NCI-H2081 treated with DMSO at 0.1 percent for 48 hours (cell line): ENCODE data around the gene CCR9.
A peak's percentile ranks its signal among the peaks of the same experiment; 100 is the strongest.
"Not testable (repeated sequence)": the region's sequence is repeated elsewhere in the genome, so short reads cannot be mapped to it uniquely, and the experiment has no call there.

Experiments
- DNase-seq: peaks from one replicate; lab custom pipeline; 2025; lab: John Stamatoyannopoulos, UW

The CCR9 gene

DNA sequence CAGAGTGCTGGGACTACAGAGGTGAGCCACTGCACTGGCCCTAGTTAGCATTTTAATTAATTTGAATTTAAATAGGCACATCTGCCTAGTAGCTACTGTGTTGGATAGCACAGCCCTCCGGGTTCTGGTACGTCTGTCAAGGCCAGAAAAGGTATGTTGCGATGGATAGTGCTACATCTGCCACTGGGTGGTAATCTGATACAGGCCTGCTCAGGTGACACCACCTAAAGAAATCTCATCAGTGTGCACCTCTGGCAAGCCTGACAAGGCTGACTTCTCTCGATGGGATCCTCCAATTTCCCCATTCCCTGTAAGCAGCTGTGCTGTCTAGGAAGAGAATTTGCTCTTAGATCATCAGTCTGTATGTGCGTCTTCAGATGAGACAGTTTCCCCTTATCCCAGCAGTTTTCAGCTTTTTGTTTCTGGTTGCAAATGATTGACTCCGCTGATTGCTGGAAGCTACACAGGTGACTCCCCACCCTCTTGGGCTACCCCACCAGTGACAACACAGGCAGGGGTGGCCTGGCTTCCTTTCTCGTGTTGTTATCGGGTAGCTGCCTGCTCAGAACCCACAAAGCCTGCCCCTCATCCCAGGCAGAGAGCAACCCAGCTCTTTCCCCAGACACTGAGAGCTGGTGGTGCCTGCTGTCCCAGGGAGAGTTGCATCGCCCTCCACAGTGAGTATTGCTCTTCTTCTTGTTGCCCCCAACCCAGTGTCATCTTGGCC lies at the start of gene CCR9:
Gene CCR9, plus strand, starts transcription at position 565 of the 727 bp plus-strand sequence. CDS start 8,391 bp downstream, outside the sequence.
- no peak for DNase-seq

GRCh38 chr3:45838466-45838865 lies 47.9 kb upstream of the CCR9 start:
- DNase-seq: no peak

DNA sequence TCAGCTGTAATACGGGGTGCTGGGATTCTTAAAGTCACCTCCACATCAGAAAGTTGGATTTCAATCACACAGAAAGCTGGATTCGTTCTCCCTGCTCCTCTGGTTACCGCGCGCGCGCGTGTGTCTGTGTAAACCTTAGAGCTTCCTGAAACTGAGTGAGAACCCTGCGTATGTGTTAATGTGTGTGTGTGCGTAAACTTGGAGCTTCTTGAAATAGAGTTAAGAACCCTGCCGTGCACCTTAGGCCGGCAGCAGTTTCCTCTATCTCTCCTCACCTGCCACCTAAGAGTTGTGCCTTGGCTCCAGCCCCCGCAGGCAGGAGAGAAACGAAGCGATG lies 45.0 kb upstream of the CCR9 start:
- DNase-seq: no peak

DNA sequence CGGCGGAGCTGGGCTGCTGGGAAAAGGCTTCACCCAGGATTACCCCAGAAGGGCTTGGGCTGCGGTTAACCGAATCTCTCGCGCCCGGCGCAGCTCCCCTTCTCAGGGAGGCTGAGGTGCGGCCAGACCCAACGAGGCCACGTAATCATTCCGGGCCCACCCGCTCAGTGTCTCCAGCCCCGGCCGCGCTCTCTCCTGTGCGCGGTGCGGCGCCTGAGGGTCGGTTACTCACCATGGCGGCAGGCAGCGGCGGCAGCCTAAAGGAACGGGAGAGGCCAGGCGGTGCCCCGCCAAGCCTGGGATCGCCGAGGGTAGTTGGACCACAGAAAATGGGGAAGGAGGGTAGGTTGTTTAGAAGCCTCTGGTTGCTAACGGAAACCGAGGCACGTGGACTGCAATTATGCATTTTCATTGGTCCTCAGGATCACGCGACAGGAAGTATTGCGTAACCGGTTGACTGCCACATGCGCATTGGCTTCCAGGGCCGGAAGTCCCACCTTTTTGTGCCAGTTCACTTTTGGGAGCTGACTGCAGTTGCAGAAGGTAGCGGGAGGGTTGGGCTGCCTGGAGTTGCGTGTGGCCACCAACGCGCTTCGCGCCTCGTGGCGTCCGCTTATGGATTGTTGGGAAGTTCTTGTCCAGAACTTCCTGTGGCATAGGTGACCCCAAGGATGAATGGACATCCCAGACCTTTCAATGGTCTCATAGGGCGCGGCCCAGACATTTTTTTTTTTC lies 44.4 kb upstream of the CCR9 start, which contains the start of gene LZTFL1:
Gene LZTFL1, minus strand, starts transcription at position 363 of the 735 bp plus-strand sequence. Its CDS starts 128 bp downstream, at position 235.
- DNase-seq: peak; percentile 29

DNA sequence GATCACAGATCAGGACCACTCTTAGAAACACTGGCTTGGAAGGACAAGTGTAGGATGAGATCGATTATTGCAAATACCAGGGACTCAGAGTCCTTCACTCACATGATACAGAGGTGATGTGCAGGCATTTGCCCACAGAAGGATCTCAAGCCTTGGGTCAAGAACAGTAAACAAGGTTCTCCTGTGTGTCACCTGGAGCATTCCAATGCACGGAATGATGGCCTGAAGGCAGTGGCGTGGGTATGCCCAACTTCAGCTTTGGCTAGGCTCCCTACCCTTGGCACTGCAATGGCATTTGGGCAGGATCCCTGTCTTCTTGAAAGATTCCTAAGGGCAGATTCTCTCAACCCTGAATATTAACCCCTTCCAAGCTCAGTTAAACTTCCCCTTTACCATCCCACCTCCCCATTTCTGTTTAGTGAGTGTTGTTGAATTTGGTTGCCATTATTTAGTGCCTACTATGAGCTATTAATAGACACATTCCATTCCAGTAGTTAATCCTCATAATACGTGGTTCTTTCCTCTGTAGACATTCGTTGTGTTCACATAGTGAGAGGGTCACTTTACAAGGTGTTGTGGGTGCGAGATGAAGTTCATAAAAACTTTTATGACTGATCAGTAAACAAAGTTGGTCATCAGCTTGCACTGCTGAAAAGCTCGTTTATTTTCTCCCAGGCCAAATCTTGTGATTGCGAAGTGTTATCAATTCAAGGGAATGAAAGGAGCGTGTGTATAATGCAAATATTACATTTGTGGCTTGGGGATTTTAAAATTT lies 43.3 kb upstream of the CCR9 start:
- DNase-seq: no peak

- DNase-seq: no peak
These were observed 41.7 kb upstream of the CCR9 start for GRCh38 chr3:45844616-45845015.

DNA sequence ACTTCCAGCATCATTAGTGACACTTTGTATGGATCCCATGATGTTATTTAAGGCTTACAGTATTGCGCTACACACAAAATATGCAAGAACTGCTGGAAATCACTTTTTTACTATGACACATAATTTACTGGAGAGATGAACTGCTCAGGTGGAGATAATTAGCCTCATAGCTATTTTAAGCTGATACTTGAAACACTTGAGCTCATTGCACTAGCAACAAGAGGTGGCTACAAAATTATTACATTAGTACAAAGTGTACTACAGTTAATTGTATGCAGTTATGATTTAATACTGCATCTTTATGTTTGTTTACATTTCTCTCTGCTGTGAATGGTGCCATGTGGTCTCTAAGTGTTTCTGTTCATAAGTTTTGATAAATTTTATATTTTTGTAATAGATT lies 38.0 kb upstream of the CCR9 start:
- DNase-seq: no peak

- DNase-seq: no peak
These were observed 33.5 kb upstream of the CCR9 start for GRCh38 chr3:45852828-45853227.

DNA sequence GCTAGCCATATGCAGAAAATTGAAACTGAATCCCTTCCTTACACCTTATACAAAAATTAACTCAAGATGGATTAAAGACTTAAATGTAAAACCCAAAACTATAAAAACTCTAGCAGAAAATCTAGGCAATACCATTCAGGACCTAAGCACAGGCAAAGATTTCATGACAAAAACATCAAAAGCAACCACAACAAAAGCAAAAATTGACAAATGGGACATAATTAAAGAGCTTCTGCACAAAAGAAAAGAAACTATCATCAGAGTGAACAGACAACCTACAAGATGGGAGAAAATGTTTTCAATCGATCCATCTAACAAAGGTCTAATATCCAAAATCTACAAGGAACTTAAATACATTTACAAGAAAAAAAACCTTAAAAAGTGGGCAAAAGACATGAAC lies 30.0 kb upstream of the CCR9 start:
- not testable (repeated sequence) for DNase-seq

DNA sequence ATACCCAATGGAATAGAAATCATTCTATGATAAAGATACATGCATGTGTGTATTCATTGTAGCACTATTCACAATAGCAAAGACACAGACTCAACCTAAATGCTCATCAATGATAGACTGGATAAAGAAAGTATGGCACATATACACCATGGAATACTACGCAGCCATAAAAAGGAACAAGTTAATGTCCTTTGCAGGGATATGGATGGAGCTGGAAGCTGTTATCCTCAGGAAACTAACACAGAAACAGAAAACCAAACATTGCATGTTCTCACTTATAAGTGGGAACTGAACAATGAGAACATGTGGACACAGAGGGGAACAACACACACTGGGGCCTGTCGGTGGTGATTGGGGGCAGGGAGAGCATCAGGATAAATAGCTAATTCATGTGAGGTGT lies 29.3 kb upstream of the CCR9 start:
- DNase-seq: not testable (repeated sequence)

- DNase-seq: no peak
These were observed 27.4 kb upstream of the CCR9 start for GRCh38 chr3:45858809-45859543.

DNA sequence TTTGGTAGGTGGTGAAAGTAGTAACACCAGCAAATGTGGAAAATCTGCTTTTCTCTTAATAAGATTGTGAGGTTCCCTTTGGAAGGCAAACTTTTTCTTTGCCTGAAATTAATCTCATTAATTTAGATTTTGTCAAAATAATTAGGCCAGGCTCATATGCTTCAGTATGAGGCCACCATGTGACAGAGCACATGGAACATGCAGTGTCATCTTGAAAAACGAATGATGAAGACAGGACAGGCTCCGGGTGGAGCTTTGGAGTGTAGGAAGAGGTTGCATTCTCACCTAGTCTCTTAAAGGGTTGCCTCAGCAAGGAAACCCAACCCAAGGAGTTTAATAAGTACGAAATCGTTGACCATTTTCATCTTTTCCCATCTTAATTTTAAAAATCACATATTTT lies 25.9 kb upstream of the CCR9 start:
- DNase-seq: no peak

- no peak for DNase-seq
These were observed 25.2 kb upstream of the CCR9 start for GRCh38 chr3:45861043-45861719.

DNA sequence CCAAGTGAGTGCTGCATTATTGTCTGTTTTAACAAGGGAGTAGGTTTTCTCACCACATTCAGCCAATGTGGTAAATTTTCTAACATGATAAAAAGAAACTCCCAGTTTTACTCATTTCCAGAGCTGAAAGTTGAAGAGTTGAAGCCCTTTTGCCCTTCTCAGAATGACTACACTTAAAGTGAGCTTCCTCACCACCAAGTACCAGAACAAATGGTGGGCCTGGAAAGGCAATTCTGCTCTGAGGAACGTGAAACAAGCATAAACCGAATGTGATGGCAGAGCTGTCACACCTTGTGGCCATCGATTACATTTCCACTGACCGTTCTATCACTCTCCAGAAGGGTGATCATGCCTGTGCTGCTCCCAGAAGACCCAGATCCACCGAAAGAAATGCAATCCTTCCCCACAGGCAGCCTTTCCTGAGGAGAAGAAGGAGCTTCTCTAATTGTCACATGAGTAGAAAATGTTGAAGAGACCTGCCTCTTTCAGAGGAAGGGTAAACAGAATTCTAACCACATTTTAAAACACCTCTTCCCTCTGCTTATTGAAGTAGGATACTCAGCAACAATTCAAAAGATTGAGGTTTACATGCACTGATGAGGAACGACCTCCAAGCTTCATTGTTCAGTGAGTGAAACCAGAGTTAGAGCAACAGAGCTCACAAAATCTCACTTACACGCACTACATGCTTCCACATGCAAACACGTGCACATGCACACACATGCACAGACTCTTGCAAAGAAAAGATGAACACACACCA lies 21.4 kb upstream of the CCR9 start:
- no peak for DNase-seq

- DNase-seq: no peak
These were observed 20.8 kb upstream of the CCR9 start for GRCh38 chr3:45865563-45865962.

DNA sequence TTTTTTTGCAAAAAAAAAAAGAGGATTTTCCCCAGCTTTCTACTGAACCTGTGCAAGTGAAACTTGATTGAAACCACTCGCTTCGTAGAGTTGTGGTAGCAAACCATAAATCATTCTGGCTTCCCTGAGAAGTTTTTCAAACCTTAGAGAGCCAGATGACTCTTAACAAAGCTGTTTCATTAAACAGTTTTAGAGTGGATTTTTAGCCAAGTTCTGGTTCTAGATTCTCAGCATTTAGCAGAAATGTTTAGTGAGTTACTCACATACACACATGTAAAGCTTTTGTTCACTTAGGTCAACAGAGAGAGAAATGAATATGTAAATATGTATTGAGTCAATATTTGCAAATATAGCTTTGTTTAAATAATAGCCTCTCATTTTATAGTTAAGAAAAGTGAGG lies 18.1 kb upstream of the CCR9 start:
- DNase-seq: peak; percentile 3

DNA sequence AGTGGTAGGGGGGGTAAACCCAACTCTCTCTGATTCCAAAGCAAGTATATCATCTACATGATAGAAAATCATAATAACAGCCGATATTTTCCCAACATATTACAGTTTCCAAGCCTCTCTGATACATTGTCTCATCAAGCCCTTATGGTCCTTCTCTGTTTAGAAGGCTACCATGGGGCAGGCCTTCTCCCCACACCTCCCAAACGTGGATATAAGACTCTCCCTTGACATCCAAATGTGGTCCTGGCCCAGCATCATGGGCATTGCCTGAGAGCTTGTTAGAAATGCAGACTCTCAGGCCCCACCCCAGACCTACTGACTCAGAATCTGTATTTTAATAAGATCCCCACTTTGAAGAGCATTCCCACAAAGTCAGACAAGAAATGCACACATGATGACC lies 17.7 kb upstream of the CCR9 start:
- DNase-seq: no peak

- no peak for DNase-seq
These were observed 16.7 kb upstream of the CCR9 start for GRCh38 chr3:45869638-45870037.

DNA sequence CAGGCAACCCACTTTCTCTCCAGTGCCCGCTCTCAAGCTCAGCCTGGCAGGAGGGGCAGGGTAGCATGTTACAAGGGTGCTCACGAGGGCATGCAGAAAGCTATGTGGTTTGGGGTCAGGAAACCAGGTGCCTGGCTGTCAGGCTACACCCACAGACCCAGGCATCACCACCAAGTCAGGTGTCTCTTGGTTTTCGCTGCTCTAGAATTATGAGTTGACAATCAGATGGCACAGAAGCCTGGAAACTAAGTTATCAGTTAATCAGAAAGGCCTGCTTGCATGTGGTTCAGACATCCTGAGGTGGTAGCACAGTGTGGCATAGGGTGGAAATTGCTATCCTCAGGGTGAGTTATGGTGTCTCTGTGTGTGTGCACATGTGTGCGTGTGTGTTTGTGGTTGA lies 16.2 kb upstream of the CCR9 start:
- no peak for DNase-seq

DNA sequence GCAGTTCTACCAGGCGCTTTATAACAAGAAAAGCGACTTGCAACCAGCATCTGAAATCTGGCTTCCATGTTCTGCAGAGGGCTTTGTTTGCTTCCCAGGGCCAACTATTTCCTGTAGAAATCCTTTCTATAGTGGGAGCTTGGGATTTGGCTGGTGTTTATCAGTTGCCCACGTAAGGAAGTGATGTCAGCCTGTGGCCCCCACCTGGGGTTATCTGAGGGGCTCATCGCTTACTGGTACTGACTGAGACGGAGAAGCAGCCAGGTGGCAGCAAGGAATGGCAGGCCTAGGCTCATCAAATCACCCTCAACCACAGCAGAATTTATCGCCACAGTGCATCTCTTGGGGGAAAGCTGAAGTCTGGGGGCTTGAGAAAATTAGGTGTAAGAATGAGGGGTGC lies 14.6 kb upstream of the CCR9 start:
- DNase-seq: no peak

- DNase-seq: no peak
These were observed 13.8 kb upstream of the CCR9 start for GRCh38 chr3:45872569-45872968.
